Neural crest cell (in vitro differentiated cells): ENCODE results near the gene ADRA2C. TPM values are rescaled to one million over a fixed set of nuclear protein-coding genes. Genes with fewer than 3 reads are reported as not detected.

Source experiments
- DNase-seq: peaks from one replicate; pipeline ENCODE4 v3.0.0; 2021; ENCODE audit warnings: low read depth, mixed read lengths, low spot score
- H3K27ac Mint-ChIP-seq: one replicate; pipeline ENCODE4 v1.8.0; 2021; ENCODE audit warnings: mild to moderate bottlenecking, mixed read lengths; ENCODE audit not compliant: unreplicated experiment
- H3K27me3 Mint-ChIP-seq: 2 replicates; pipeline ENCODE4 v1.8.0; 2021; ENCODE audit warnings: low read depth, mild to moderate bottlenecking, mixed read lengths
- H3K36me3 Mint-ChIP-seq: 2 replicates; pipeline ENCODE4 v1.8.0; 2021; ENCODE audit warnings: low read depth, mild to moderate bottlenecking, mixed read lengths
- H3K4me1 Mint-ChIP-seq: 2 replicates; pipeline ENCODE4 v1.8.0; 2021; ENCODE audit warnings: mixed read lengths
- H3K4me3 Mint-ChIP-seq: one replicate; pipeline ENCODE4 v1.8.0; 2021; ENCODE audit warnings: mild to moderate bottlenecking, mixed read lengths
- H3K9me3 Mint-ChIP-seq: 2 replicates; pipeline ENCODE4 v1.8.0; 2021; ENCODE audit warnings: mixed read lengths
- total RNA-seq: library from RNA; stranded (reverse); gene quantifications from 2 replicates; pipeline ENCODE4 v1.2.1, GENCODE V29; 2021
- TF ChIP-seq, protein P1 (sequence below): fragments of 200-600 bp; sonication (generic); conservative IDR thresholded peaks from 2 replicates; pipeline ENCODE4 v1.5.0; 2021; ENCODE audit warnings: antibody characterized with exemption, mild to moderate bottlenecking

The ADRA2C gene
- total RNA-seq, 1 donor from 2014 or later, result 6.1 TPM

DNA sequence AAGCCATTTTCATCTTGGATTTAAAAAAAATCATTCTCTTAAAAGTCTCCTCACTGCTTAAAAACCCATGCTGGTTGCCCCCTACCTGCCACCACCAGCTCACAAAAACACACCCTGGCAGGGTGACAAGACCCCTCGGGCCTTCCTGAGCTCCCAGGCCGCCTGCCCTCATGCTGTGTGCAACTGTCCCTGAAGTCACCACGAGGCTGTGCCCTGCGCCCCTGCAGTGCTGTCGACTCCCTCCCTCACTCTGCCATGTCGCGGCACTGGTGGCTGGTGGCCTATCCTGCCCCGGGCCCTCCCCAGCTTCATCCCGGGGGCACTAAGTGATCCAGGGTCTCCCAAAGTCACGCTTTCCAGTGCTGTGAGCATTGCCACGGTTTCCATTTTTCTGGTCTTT lies 46.3 kb upstream of the ADRA2C start:
- no peak overlapping the region for H3K27ac Mint-ChIP-seq
- no peak for DNase-seq
- H3K9me3 Mint-ChIP-seq, result peaks cover 9% of the 10 kb centered on the region
- peaks cover 4% of the 10 kb centered on the region for H3K36me3 Mint-ChIP-seq
- peaks cover 40% of the 10 kb centered on the region for H3K27me3 Mint-ChIP-seq
- no peak overlapping the region for H3K4me3 Mint-ChIP-seq
- TF ChIP-seq, protein P1, sequence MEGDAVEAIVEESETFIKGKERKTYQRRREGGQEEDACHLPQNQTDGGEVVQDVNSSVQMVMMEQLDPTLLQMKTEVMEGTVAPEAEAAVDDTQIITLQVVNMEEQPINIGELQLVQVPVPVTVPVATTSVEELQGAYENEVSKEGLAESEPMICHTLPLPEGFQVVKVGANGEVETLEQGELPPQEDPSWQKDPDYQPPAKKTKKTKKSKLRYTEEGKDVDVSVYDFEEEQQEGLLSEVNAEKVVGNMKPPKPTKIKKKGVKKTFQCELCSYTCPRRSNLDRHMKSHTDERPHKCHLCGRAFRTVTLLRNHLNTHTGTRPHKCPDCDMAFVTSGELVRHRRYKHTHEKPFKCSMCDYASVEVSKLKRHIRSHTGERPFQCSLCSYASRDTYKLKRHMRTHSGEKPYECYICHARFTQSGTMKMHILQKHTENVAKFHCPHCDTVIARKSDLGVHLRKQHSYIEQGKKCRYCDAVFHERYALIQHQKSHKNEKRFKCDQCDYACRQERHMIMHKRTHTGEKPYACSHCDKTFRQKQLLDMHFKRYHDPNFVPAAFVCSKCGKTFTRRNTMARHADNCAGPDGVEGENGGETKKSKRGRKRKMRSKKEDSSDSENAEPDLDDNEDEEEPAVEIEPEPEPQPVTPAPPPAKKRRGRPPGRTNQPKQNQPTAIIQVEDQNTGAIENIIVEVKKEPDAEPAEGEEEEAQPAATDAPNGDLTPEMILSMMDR, result no peak
- H3K4me1 Mint-ChIP-seq, result peaks cover 6% of the 10 kb centered on the region

DNA sequence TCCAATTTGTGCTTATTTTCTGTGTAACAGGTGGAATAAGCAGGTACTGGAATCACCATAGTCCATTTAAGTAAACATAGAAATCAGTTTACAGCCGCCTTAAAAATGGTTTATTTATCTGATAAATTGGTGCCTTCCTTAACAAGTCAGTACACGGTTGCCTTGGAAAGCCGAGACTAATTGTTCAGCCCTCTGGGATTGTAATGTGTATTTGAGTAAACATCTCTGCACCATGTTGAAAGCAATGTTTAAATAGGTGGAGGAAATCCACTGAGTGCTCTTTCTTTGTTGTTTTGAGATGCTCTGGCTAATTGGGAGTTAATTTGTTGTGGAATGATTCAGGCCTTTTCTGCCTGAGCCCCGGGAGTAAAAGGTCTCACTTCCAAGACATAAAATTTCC lies 45.7 kb upstream of the ADRA2C start:
- Mint-ChIP-seq H3K27ac (no peak overlapping the region), H3K27me3 (peaks cover 46% of the 10 kb centered on the region), H3K4me1 (peaks cover 7% of the 10 kb centered on the region), H3K36me3 (peaks cover 4% of the 10 kb centered on the region), H3K4me3 (no peak overlapping the region), H3K9me3 (peaks cover 9% of the 10 kb centered on the region)
- no peak for DNase-seq
- TF ChIP-seq, protein P1, result no peak

DNA sequence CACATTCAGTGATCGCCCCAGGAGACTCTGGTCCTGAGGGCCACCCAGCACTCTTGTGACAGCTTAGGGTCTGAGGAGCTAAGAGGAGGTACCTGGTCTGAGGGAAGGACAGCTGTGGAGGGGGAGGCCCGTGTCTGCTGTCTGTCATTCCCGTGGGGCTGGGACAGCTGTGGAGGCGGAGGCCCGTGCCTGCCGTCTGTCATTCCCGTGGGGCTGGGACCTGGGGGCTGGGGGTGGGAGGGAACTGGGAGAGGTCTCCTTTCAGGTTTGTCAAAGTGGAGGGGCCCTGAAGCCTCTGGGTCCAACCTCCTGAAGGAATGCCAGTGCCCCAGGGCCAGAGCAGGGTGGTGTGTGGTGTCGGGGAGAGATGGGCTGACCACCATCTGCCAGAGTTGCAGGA lies 45.0 kb upstream of the ADRA2C start:
- Mint-ChIP-seq H3K27me3 (peaks cover 53% of the 10 kb centered on the region), H3K27ac (no peak overlapping the region), H3K4me1 (peaks cover 7% of the 10 kb centered on the region), H3K9me3 (peaks cover 9% of the 10 kb centered on the region), H3K4me3 (no peak overlapping the region), H3K36me3 (peaks cover 4% of the 10 kb centered on the region)
- no peak for DNase-seq
- TF ChIP-seq, protein P1, result no peak

DNA sequence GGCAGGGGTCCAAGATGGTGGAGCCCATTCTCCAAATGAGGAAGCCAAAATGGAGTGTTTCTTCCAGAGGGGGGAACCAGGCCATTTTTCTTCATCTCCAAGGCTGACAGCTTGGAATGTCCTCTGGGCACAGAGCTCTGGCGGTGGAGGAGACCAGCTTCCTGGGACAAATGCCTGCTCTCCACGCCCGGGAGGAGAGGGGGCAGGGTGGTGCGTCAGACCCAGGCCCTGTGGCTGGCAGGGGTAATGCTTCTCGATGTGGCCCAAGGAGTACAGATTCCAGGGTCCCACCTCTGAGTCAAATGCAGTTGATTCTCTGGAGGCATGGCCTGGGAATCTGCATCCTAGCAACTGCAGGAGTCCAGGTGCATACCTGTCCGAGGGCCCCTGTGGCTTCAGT lies 44.6 kb upstream of the ADRA2C start:
- Mint-ChIP-seq H3K4me1 (peaks cover 7% of the 10 kb centered on the region), H3K9me3 (peaks cover 9% of the 10 kb centered on the region), H3K27ac (no peak overlapping the region), H3K36me3 (peaks cover 4% of the 10 kb centered on the region), H3K27me3 (peaks cover 58% of the 10 kb centered on the region), H3K4me3 (no peak overlapping the region)
- TF ChIP-seq, protein P1, result no peak
- no peak for DNase-seq

DNA sequence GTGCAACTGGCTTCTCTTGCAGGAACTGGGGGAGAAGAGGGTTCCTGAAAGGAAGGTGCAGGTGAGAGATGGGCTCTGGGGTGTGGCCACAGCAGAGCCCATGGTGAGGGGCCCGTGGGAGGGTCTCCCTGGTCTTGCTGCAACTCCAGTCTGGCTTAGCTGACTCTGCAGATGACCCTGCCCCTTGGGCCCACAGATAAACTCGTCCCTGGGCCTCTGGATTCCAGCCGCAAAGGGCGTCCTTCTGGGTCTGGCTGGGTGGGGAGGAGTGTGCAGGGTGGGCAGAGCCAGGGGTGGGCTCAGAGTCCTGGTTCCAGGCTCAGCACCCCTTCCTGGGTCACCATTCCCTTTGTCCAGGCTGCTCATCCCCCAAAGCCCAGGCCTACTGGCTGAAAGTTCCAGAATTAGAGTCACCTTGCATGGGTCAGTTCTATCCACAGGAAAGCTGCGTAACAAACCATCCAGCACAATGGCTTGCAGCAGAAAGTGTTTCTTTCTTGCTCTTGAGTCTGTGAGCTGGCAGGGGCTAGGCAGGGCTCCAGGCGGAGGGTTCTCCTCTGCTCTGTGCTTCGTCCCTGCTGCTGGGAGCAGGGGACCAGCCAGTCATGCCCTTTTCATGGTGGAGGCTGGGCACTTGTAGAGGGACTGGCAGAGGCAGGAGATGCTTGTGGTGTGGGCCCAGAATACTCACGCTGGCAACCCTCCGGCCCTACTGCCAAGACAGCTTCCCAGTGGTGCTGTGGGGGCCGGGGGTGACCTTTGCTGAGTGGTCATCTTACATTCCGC lies 43.5 kb upstream of the ADRA2C start:
- Mint-ChIP-seq H3K4me1 (peaks cover 7% of the 10 kb centered on the region), H3K27ac (no peak overlapping the region), H3K36me3 (peaks cover 4% of the 10 kb centered on the region), H3K4me3 (no peak overlapping the region), H3K27me3 (peaks cover 66% of the 10 kb centered on the region), H3K9me3 (peaks cover 9% of the 10 kb centered on the region)
- no peak for DNase-seq
- TF ChIP-seq, protein P1, result no peak
